ENCODE results near the gene CRACDL. TPM values are rescaled to one million over a fixed set of nuclear protein-coding genes. Genes with fewer than 3 reads are reported as not detected.

Gene CRACDL
- total RNA-seq, 1 experiment from 2014 or later: 2.4 TPM

DNA sequence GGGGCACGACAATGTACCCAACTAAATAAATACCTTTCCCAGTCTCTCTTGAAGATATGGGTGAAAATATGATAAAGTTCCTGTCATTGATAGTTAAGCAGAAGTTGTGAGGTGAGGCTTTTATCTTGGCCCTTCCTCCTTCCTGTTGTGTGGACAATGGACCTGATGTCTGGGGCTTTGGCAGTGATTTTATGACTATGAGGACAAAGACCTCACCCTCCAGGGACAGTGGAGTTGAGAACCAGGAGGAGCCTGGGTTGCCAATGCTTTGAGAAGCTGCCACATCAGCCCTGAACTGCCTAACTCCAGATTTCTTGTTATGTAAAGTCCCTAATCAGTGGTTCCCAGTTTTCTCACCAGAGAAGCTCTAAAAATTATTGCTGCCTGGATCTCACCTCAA lies 184.3 kb downstream of the CRACDL start:
- Histone ChIP-seq H3K27me3 (ENCODE audit: control insufficient read depth, insufficient read depth, low read length) (peaks cover 4% of the 10 kb centered on the region; the same call in 1 of the 2 replicates), H3K36me3 (ENCODE audit: control insufficient read depth, insufficient read depth, low read length) (no peaks in the 10 kb centered on the region), H3K4me1 (ENCODE audit: control insufficient read depth, insufficient read depth, low read length) (no peaks in the 10 kb centered on the region), H3K27ac (ENCODE audit: low read length) (no peak overlapping the region), H3K9me3 (ENCODE audit: control insufficient read depth, insufficient read depth, low read depth, low read length) (no peaks in the 10 kb centered on the region), H3K4me3 (ENCODE audit: low read depth in 2 of 2, low read length in 2 of 2) (no peak overlapping the region)
- BruUV-seq (replicated peaks): no TSS peak
- DNase-seq (ENCODE audit: low read depth, low spot score) (no peak), ATAC-seq (no peak)
- TF ChIP-seq REST (IDR thresholded peaks at IDR 0.05; ENCODE audit: insufficient read depth in 1 of 2, low read depth in 2 of 2, low read length in 1 of 2) (no peak), TCF7L2 (IDR thresholded peaks at IDR 0.05; ENCODE audit: low read depth, low read length) (no peak), SIN3A (IDR thresholded peaks at IDR 0.05; ENCODE audit: borderline replicate concordance, insufficient read depth, low read depth, low read length) (no peak), POLR2AphosphoS5 (IDR thresholded peaks at IDR 0.05; ENCODE audit: low read depth, low read length) (no peak)
- TF ChIP-seq, protein P1, sequence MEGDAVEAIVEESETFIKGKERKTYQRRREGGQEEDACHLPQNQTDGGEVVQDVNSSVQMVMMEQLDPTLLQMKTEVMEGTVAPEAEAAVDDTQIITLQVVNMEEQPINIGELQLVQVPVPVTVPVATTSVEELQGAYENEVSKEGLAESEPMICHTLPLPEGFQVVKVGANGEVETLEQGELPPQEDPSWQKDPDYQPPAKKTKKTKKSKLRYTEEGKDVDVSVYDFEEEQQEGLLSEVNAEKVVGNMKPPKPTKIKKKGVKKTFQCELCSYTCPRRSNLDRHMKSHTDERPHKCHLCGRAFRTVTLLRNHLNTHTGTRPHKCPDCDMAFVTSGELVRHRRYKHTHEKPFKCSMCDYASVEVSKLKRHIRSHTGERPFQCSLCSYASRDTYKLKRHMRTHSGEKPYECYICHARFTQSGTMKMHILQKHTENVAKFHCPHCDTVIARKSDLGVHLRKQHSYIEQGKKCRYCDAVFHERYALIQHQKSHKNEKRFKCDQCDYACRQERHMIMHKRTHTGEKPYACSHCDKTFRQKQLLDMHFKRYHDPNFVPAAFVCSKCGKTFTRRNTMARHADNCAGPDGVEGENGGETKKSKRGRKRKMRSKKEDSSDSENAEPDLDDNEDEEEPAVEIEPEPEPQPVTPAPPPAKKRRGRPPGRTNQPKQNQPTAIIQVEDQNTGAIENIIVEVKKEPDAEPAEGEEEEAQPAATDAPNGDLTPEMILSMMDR (IDR thresholded peaks at IDR 0.05): no peak
- ChIA-PET POLR2A (no interaction called here), CTCF (no interaction called here)
- in situ Hi-C loops (cut with HindIII; ENCODE audit: low pct_unique_long_range_greater_than_20kb, low sequenced_read_pairs): no loop called here
- intact Hi-C loops (cut with micrococcal nuclease; ENCODE audit: unreplicated experiment): no loop called here

DNA sequence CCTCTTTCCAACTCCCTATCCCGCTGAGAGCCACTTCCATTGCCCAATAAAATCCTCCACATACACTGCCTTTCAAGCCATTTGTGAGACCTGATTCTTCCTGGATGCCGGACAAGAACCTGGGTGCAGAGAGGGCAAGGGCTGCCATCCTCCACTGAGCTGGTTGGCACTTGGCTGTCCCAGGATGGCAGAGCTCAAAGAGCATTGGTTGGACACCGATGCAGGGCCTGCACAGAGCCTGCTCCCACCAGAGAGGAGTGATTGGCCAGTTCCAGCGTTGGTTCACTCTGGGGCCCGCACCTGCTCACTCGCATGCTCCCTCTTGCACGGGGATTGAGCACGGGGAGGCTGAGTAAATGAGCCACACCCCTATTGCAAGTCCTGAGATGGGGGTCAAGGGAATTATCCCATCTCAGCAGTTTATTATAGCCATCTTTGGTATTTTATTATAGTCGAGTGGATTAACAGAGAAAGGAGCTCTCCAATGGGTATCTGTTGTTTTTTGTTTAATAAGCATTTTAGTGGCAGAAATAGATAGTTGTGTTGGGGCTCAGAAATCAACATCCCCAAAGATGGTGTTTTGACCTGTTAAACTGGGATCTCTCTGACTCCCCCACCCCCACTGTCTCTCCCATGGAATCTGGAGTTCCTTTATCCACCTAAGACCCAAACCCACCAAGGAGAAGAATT lies 185.3 kb downstream of the CRACDL start:
- H3K27ac ChIP-seq (ENCODE audit: low read length): no peak overlapping the region
- no peaks in the 10 kb centered on the region for H3K36me3 ChIP-seq (ENCODE audit: control insufficient read depth, insufficient read depth, low read length)
- in situ Hi-C loops (cut with HindIII; ENCODE audit: low pct_unique_long_range_greater_than_20kb, low sequenced_read_pairs) (no loop called here), intact Hi-C loops (cut with micrococcal nuclease; ENCODE audit: unreplicated experiment) (no loop called here)
- ChIA-PET POLR2A (no interaction called here), CTCF (interaction anchor here (0.6 kb wide), 1 partner anchor 399 kb away, joined by 9 read pairs; no protein-coding TSS in a partner anchor)
- no peaks in the 10 kb centered on the region for H3K9me3 ChIP-seq (ENCODE audit: control insufficient read depth, insufficient read depth, low read depth, low read length)
- H3K27me3 ChIP-seq (ENCODE audit: control insufficient read depth, insufficient read depth, low read length): peaks cover 4% of the 10 kb centered on the region; the same call in 1 of the 2 replicates
- no peaks in the 10 kb centered on the region for H3K4me1 ChIP-seq (ENCODE audit: control insufficient read depth, insufficient read depth, low read length)
- no peak for TF ChIP-seq SIN3A (IDR thresholded peaks at IDR 0.05; ENCODE audit: borderline replicate concordance, insufficient read depth, low read depth, low read length)
- BruUV-seq (replicated peaks): no TSS peak
- no peak overlapping the region for H3K4me3 ChIP-seq (ENCODE audit: low read depth in 2 of 2, low read length in 2 of 2)
- ATAC-seq (no peak), DNase-seq (ENCODE audit: low read depth, low spot score) (no peak)

DNA sequence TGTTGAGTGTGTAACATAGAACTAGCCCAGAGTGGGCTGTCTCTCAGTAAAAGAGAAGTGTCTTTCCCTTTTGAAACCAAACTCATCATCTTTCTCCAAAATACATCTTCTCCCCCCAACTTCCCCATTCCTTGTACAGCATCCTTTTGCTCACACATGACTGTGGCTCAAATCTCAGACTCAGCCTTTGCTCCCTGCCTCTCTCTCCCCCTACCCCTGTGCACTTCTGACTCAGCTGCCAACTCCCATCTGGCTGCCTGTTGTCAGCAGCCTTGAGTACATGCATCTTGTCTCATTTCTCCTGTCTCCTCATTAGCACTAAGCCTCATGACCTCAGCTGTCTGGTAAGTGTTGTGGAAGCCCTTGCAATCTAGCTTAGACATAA lies 187.0 kb downstream of the CRACDL start:
- no peak for ATAC-seq
- no peaks in the 10 kb centered on the region for H3K9me3 ChIP-seq (ENCODE audit: control insufficient read depth, insufficient read depth, low read depth, low read length)
- DNase-seq (ENCODE audit: low read depth, low spot score): no peak
- in situ Hi-C loops (cut with HindIII; ENCODE audit: low pct_unique_long_range_greater_than_20kb, low sequenced_read_pairs): no loop called here
- POLR2A ChIA-PET: no interaction called here
- no TSS peak for BruUV-seq (replicated peaks)
- no peak overlapping the region for H3K4me3 ChIP-seq (ENCODE audit: low read depth in 2 of 2, low read length in 2 of 2)
- no peak overlapping the region for H3K27ac ChIP-seq (ENCODE audit: low read length)
- CTCF ChIA-PET: no interaction called here
- 0 out of 2 replicates have a peak, but pooled peaks cover 2% of the 10 kb centered on the region for H3K27me3 ChIP-seq (ENCODE audit: control insufficient read depth, insufficient read depth, low read length)
- intact Hi-C loops (cut with micrococcal nuclease; ENCODE audit: unreplicated experiment): no loop called here
- no peaks in the 10 kb centered on the region for H3K4me1 ChIP-seq (ENCODE audit: control insufficient read depth, insufficient read depth, low read length)
- TF ChIP-seq, protein P1 (IDR thresholded peaks at IDR 0.05): no peak
- TF ChIP-seq SIN3A (IDR thresholded peaks at IDR 0.05; ENCODE audit: borderline replicate concordance, insufficient read depth, low read depth, low read length): no peak
- TF ChIP-seq POLR2AphosphoS5 (IDR thresholded peaks at IDR 0.05; ENCODE audit: low read depth, low read length): no peak
- no peak for TF ChIP-seq TCF7L2 (IDR thresholded peaks at IDR 0.05; ENCODE audit: low read depth, low read length)
- no peak for TF ChIP-seq REST (IDR thresholded peaks at IDR 0.05; ENCODE audit: insufficient read depth in 1 of 2, low read depth in 2 of 2, low read length in 1 of 2)
- no peaks in the 10 kb centered on the region for H3K36me3 ChIP-seq (ENCODE audit: control insufficient read depth, insufficient read depth, low read length)

Measured in Panc1 (cell line).